ENCODE data around the gene NMRK1. TPM values are rescaled to one million over a fixed set of nuclear protein-coding genes. Genes with fewer than 3 reads are reported as not detected.

The NMRK1 gene
- total RNA-seq (2021) (35.4 and 36.2 TPM in 2 replicates), Bru-seq, nascent RNA (percentile 68 among the genes with signal in this experiment), BruChase-seq, experiment 1, labeled RNA remaining after a 2-hour chase (percentile 77 among the genes with signal in this experiment), BruChase-seq, experiment 2, labeled RNA remaining after a 6-hour chase (percentile 69 among the genes with signal in this experiment)
- long read RNA-seq, transcript NMRK1-201 (9 exons, 1,185 nt) = major isoform, 43 of 102 reads
- long read RNA-seq, transcript NMRK1-205 (2 exons, 817 nt) = minor isoform, 16 of 102 reads
- long read RNA-seq, partial matches to known transcripts = 8 of 102 reads
- long read RNA-seq, other reads (novel, unspliced or antisense) = 27 of 102 reads

GRCh38 chr9:75087824-75088645, at the start of gene NMRK1, which contains the start of gene OSTF1:
NMRK1 (minus strand) TSS chr9:75088155; CDS start chr9:75083115, 5,040 bp downstream.
OSTF1 (plus strand) TSS chr9:75088514; CDS start chr9:75088693, 179 bp downstream.
- Histone ChIP-seq H3K9me3 (ENCODE audit: insufficient read depth, low read depth) (no peaks in the 10 kb centered on the region), H4K20me1 (ENCODE audit: insufficient read depth) (0 out of 2 replicates have a peak, but pooled peaks cover 4% of the 10 kb centered on the region), H3K36me3 (ENCODE audit: low read depth) (no peaks in the 10 kb centered on the region), H3K27me3 (ENCODE audit: insufficient read depth, low read depth) (no peaks in the 10 kb centered on the region), H3F3A (ENCODE audit: insufficient read depth, low read depth) (peaks cover 25% of the 10 kb centered on the region), H3K4me2 (peak within 1 kb of the TSS; percentile 97), H3K79me2 (ENCODE audit: low read depth) (peaks cover 45% of the 10 kb centered on the region), H3K9me2 (ENCODE audit: insufficient read depth) (no peaks in the 10 kb centered on the region), H3K27ac (peak within 1 kb of the TSS; percentile 81), H3K4me3 (peak within 1 kb of the TSS; percentile 78), H3K4me1 (replicated peaks; ENCODE audit: insufficient read depth) (peaks cover 30% of the 10 kb centered on the region), H2AFZ (peak within 1 kb of the TSS; percentile 95)
- ChIA-PET CTCF (no interaction called here), POLR2A (ENCODE audit: unreplicated experiment) (interaction anchor here (0.5 to 1.7 kb wide), 9 partner anchors 60 to 1950 kb away, joined by 3 to 20 read pairs (median 3); partner anchors contain the start of gene CARNMT1)
- peak; percentile 84 to 98 for DNase-seq
- intact Hi-C loops (cut with micrococcal nuclease; ENCODE audit: unreplicated experiment) = loop anchor here (1.0 to 10.0 kb wide), 7 partner anchors 23 to 1227 kb away; partner anchors contain the start of genes C9orf40 and CARNMT1
- no peak for TF ChIP-seq EZH2 (IDR thresholded peaks at IDR 0.05; ENCODE audit: low read depth)
- TF ChIP-seq, protein P1, sequence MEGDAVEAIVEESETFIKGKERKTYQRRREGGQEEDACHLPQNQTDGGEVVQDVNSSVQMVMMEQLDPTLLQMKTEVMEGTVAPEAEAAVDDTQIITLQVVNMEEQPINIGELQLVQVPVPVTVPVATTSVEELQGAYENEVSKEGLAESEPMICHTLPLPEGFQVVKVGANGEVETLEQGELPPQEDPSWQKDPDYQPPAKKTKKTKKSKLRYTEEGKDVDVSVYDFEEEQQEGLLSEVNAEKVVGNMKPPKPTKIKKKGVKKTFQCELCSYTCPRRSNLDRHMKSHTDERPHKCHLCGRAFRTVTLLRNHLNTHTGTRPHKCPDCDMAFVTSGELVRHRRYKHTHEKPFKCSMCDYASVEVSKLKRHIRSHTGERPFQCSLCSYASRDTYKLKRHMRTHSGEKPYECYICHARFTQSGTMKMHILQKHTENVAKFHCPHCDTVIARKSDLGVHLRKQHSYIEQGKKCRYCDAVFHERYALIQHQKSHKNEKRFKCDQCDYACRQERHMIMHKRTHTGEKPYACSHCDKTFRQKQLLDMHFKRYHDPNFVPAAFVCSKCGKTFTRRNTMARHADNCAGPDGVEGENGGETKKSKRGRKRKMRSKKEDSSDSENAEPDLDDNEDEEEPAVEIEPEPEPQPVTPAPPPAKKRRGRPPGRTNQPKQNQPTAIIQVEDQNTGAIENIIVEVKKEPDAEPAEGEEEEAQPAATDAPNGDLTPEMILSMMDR (conservative IDR thresholded peaks at IDR 0.05) = no peak
- BruUV-seq (replicated peaks) = no TSS peak

DNA sequence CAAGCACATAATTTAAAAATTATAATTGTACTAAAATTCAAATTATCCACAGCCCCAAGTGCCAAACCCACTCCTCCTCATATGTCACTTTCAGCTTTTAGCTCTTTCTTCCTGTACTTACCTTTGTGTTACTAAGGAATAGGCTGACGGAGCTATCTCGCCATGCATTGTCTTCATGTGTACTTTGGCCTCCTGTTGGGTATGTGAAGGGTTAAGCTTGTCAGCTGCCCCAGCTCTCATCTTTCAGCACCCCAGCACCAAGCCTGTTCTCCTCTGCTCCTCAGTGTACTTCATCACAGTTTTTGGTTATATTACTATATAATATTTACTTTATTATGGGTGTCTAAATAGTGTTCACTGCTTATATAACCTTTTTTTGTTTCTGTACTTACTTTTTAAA, 46.5 kb upstream of the NMRK1 start:
- Histone ChIP-seq H3K36me3 (ENCODE audit: low read depth) (no peaks in the 10 kb centered on the region), H4K20me1 (ENCODE audit: insufficient read depth) (no peaks in the 10 kb centered on the region), H3K79me2 (ENCODE audit: low read depth) (no peaks in the 10 kb centered on the region), H3K4me3 (no peak overlapping the region), H3K4me2 (no peak overlapping the region), H3K27me3 (ENCODE audit: insufficient read depth, low read depth) (no peaks in the 10 kb centered on the region), H3K27ac (no peak overlapping the region), H2AFZ (no peak overlapping the region), H3F3A (ENCODE audit: insufficient read depth, low read depth) (no peaks in the 10 kb centered on the region), H3K9me3 (ENCODE audit: insufficient read depth, low read depth) (no peaks in the 10 kb centered on the region), H3K9me2 (ENCODE audit: insufficient read depth) (peaks cover 4% of the 10 kb centered on the region; the same call in 1 of the 2 replicates), H3K4me1 (replicated peaks; ENCODE audit: insufficient read depth) (no peaks in the 10 kb centered on the region)
- DNase-seq = no peak
- TF ChIP-seq, protein P1 (conservative IDR thresholded peaks at IDR 0.05) = no peak
- TF ChIP-seq EZH2 (IDR thresholded peaks at IDR 0.05; ENCODE audit: low read depth) = no peak
- no TSS peak for BruUV-seq (replicated peaks)
- intact Hi-C loops (cut with micrococcal nuclease; ENCODE audit: unreplicated experiment) = no loop called here
- POLR2A ChIA-PET (ENCODE audit: unreplicated experiment) = no interaction called here
- CTCF ChIA-PET = no interaction called here

- no peak overlapping the region for H3K4me3 ChIP-seq
- no peaks in the 10 kb centered on the region for H4K20me1 ChIP-seq (ENCODE audit: insufficient read depth)
- H3K9me2 ChIP-seq (ENCODE audit: insufficient read depth) = peaks cover 6% of the 10 kb centered on the region; the same call in 1 of the 2 replicates
- H3K27me3 ChIP-seq (ENCODE audit: insufficient read depth, low read depth) = no peaks in the 10 kb centered on the region
- intact Hi-C loops (cut with micrococcal nuclease; ENCODE audit: unreplicated experiment) = no loop called here
- no peaks in the 10 kb centered on the region for H3K36me3 ChIP-seq (ENCODE audit: low read depth)
- H3K9me3 ChIP-seq (ENCODE audit: insufficient read depth, low read depth) = no peaks in the 10 kb centered on the region
- no peaks in the 10 kb centered on the region for H3K4me1 ChIP-seq (replicated peaks; ENCODE audit: insufficient read depth)
- no peak overlapping the region for H3K4me2 ChIP-seq
- no peaks in the 10 kb centered on the region for H3F3A ChIP-seq (ENCODE audit: insufficient read depth, low read depth)
- no peak overlapping the region for H2AFZ ChIP-seq
- no peaks in the 10 kb centered on the region for H3K79me2 ChIP-seq (ENCODE audit: low read depth)
- H3K27ac ChIP-seq = no peak overlapping the region
- DNase-seq = no peak
- POLR2A ChIA-PET (ENCODE audit: unreplicated experiment) = no interaction called here
- TF ChIP-seq, protein P1 (conservative IDR thresholded peaks at IDR 0.05) = no peak
- no peak for TF ChIP-seq EZH2 (IDR thresholded peaks at IDR 0.05; ENCODE audit: low read depth)
- CTCF ChIA-PET = interaction anchor here (0.6 to 1.1 kb wide), 2 partner anchors 10 to 15 kb away, joined by 3 to 4 read pairs; no protein-coding TSS in a partner anchor
- no TSS peak for BruUV-seq (replicated peaks)
Measured at GRCh38 chr9:75133396-75133795, 45.4 kb upstream of the NMRK1 start.

Measured in PC-9 (cell line).